Measurements from ENCODE around the gene SLC25A12. TPM values are rescaled to one million over a fixed set of nuclear protein-coding genes. Genes with fewer than 3 reads are reported as not detected.

Gene SLC25A12
- total and polyA plus RNA-seq, 9 of the 15 experiments (the other 6 are each of a cell fraction or from before 2014, with no cell fraction given), result 13.5 to 36.5 (median 21.7) TPM

DNA sequence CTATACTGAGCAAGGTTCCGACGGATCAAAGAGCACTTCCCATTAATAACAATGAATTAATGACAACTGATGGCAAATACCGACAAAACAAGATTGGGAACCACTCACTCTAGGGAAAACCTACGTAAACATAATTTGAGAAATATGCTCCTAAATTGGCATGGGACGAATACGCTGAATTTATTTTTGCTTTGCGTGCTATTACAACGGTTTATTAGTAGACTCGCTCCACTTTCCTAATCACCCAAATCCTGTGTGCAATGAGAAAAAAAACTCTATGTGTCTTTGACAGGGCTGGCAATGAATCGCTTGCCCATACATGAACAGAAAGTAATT lies 536 bp upstream of the SLC25A12 start (continued):
- TF ChIP-seq, protein P1, sequence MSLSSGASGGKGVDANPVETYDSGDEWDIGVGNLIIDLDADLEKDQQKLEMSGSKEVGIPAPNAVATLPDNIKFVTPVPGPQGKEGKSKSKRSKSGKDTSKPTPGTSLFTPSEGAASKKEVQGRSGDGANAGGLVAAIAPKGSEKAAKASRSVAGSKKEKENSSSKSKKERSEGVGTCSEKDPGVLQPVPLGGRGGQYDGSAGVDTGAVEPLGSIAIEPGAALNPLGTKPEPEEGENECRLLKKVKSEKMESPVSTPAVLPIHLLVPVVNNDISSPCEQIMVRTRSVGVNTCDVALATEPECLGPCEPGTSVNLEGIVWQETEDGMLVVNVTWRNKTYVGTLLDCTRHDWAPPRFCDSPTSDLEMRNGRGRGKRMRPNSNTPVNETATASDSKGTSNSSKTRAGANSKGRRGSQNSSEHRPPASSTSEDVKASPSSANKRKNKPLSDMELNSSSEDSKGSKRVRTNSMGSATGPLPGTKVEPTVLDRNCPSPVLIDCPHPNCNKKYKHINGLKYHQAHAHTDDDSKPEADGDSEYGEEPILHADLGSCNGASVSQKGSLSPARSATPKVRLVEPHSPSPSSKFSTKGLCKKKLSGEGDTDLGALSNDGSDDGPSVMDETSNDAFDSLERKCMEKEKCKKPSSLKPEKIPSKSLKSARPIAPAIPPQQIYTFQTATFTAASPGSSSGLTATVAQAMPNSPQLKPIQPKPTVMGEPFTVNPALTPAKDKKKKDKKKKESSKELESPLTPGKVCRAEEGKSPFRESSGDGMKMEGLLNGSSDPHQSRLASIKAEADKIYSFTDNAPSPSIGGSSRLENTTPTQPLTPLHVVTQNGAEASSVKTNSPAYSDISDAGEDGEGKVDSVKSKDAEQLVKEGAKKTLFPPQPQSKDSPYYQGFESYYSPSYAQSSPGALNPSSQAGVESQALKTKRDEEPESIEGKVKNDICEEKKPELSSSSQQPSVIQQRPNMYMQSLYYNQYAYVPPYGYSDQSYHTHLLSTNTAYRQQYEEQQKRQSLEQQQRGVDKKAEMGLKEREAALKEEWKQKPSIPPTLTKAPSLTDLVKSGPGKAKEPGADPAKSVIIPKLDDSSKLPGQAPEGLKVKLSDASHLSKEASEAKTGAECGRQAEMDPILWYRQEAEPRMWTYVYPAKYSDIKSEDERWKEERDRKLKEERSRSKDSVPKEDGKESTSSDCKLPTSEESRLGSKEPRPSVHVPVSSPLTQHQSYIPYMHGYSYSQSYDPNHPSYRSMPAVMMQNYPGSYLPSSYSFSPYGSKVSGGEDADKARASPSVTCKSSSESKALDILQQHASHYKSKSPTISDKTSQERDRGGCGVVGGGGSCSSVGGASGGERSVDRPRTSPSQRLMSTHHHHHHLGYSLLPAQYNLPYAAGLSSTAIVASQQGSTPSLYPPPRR (CRISPR knock-in tag; IDR thresholded peaks at IDR 0.05; ENCODE audit: borderline replicate concordance), result no peak
- no peak for TF ChIP-seq POLR3G (IDR thresholded peaks at IDR 0.05; ENCODE audit: extremely low read depth, insufficient read length, insufficient replicate concordance)
- no peak for TF ChIP-seq NCOA6 (IDR thresholded peaks at IDR 0.05)
- TF ChIP-seq RBM14 (IDR thresholded peaks at IDR 0.05; ENCODE audit: borderline replicate concordance, insufficient read depth, low read depth, low read length), result no peak
- TF ChIP-seq ZNF592 (IDR thresholded peaks at IDR 0.05), result peak; percentile 6; the same call in 1 of the 2 replicates
- no peak for TF ChIP-seq GTF2B (IDR thresholded peaks at IDR 0.05; ENCODE audit: extremely low read depth, insufficient read length)
- TF ChIP-seq SP2 (IDR thresholded peaks at IDR 0.05; ENCODE audit: extremely low read depth, low read depth, low read length, poor library complexity, severe bottlenecking), result no peak
- TF ChIP-seq ZNF124 (CRISPR knock-in tag; IDR thresholded peaks at IDR 0.05), result no peak
- no peak for TF ChIP-seq KLF6 (CRISPR knock-in tag; IDR thresholded peaks at IDR 0.05; ENCODE audit: borderline replicate concordance)
- no peak for TF ChIP-seq ZNF785 (CRISPR knock-in tag; IDR thresholded peaks at IDR 0.05)
- 0 out of 3 replicates have a peak, but pooled peaks of 1 of the 2 experiments have one; percentile 9 for TF ChIP-seq CBX3 (IDR thresholded peaks at IDR 0.05; ENCODE audit: borderline replicate concordance in 1 of 2, low read length in 2 of 2)
- 0 out of 4 replicates have a peak, but pooled peaks of 1 of the 2 experiments have one; percentile 1 for TF ChIP-seq RCOR1 (IDR thresholded peaks at IDR 0.05; ENCODE audit: borderline replicate concordance in 1 of 2, low read depth in 2 of 2, low read length in 2 of 2)
- TF ChIP-seq POLR3A (IDR thresholded peaks at IDR 0.05; ENCODE audit: borderline replicate concordance, extremely low read depth, insufficient read depth, insufficient read length), result no peak
- TF ChIP-seq, protein P2, sequence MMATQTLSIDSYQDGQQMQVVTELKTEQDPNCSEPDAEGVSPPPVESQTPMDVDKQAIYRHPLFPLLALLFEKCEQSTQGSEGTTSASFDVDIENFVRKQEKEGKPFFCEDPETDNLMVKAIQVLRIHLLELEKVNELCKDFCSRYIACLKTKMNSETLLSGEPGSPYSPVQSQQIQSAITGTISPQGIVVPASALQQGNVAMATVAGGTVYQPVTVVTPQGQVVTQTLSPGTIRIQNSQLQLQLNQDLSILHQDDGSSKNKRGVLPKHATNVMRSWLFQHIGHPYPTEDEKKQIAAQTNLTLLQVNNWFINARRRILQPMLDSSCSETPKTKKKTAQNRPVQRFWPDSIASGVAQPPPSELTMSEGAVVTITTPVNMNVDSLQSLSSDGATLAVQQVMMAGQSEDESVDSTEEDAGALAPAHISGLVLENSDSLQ (IDR thresholded peaks at IDR 0.05), result no peak
- TF ChIP-seq FOXK1 (CRISPR knock-in tag; IDR thresholded peaks at IDR 0.05; ENCODE audit: borderline replicate concordance), result no peak

Data from K562 (cell line).